ENCODE measurements around the gene TBC1D13.
A peak's percentile ranks its signal among the peaks of the same experiment; 100 is the strongest.
"Not testable (repeated sequence)": the region's sequence is repeated elsewhere in the genome, so short reads cannot be mapped to it uniquely, and the experiment has no call there.

TBC1D13 gene

DNA sequence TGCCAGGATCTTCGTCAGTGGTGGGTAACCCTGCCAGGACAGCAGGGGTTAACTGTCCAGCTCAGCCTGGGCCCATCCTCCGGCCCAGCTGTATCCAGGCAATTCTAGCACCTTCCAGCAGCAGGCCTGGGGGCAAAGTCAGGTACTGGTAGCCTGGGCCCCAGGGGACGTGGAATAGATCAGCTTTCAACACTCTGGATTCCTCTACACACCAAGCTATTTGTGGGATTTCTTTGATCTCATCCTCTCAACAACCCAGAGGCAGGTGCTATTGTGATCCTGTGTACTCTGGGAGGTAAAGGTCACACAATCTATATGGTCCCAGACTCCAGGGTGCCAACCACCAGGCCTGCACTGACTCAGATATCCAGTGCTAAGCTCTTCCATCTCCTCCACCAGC, 51.3 kb downstream of the TBC1D13 start:
- FAIRE-seq (no peak), DNase-seq (ENCODE audit: insufficient read length, low spot score) (no peak)
- no peak for TF ChIP-seq CTCF (IDR thresholded peaks at IDR 0.05; ENCODE audit: insufficient read depth, missing control alignments)

GRCh38 chr9:128840524-128840923, 53.5 kb downstream of the TBC1D13 start:
- no peak for FAIRE-seq
- no peak for DNase-seq (ENCODE audit: insufficient read length, low spot score)

DNA sequence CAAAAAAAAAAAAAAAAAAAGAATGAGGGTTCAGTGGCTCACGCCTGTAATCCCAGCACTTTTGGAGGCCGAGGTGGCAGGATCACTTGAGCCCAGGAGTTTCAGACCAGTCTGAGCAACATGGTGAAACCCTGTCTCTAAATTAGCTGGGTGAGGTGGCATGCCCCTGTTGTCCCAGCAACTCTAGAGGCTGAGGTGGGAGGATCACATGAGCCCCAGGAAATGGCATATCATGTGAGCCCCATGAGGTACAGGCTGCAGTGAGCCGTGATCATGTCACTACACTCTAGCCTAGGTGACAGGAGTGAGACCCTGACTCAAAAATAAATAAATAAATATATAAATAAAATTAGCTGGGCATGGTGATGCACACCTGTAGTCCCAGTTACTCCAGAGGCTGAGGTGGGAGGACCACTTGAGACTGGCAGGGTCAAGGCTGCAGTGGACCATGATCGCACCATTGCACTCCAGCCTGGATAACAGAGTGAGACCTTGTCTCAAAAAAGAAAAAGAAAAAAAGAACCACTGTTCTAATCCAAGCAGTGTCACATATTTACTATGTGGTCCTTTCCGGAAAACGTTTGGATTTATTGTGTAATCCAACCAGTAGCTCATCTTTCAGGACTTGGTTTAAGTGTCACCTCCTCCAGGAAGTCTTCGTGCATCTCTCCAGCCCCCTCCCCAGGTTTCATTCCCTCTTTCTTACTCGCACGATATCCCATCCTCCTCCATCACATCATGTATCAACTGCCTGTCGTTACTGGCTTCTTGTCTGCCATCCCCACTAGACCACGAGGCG, 54.8 kb downstream of the TBC1D13 start:
- no peak for FAIRE-seq
- no peak for TF ChIP-seq CTCF (IDR thresholded peaks at IDR 0.05; ENCODE audit: insufficient read depth, missing control alignments)
- DNase-seq (ENCODE audit: insufficient read length, low spot score), result no peak

More at GRCh38 chr9:128840524-128840923, 53.5 kb downstream of the TBC1D13 start:
- no peak for TF ChIP-seq CTCF (IDR thresholded peaks at IDR 0.05; ENCODE audit: insufficient read depth, missing control alignments)

DNA sequence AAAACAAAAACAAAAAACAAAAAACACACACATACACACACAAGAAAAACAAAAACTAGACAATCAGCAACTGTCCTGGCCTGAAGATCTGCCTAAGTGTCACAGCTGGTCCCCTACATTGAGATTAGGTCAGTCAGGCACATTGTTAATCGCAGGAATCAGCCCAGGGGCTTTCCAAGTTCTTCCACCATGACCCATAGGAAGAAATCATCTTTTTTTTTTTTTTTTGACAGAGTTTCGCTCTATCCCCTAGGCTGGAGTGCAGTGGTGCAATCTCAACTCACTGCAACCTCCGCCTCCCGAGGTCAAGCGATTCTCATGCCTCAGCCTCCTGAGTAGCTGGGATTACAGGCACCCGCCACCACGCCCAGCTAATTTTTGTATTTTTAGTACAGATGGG, 56.1 kb downstream of the TBC1D13 start:
- not testable (repeated sequence) for DNase-seq (ENCODE audit: insufficient read length, low spot score); FAIRE-seq

- DNase-seq (ENCODE audit: insufficient read length, low spot score) (peak; percentile 52), FAIRE-seq (no peak)
- peak; percentile 4 for TF ChIP-seq CTCF (IDR thresholded peaks at IDR 0.05; ENCODE audit: insufficient read depth, missing control alignments)
Measured at GRCh38 chr9:128845186-128845931, 58.3 kb downstream of the TBC1D13 start.

DNA sequence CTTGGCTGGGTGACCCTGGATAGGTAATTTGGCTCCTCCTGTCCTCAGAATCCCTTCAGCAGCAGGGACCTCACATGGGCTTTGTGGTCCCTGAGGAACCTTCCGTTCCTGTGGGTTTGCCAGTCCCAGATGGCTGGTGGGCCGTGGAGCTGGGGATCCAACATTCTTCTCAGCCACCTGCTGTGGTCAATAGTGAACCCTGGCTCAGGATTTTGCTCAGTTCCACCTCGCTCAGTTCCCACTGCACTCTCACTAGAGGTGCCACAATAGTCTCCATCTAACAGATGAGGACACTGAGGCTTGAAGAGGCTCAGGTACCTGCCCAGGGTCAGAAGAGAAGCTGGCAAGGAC, 59.6 kb downstream of the TBC1D13 start:
- FAIRE-seq, result no peak
- no peak for TF ChIP-seq CTCF (IDR thresholded peaks at IDR 0.05; ENCODE audit: insufficient read depth, missing control alignments)
- no peak for DNase-seq (ENCODE audit: insufficient read length, low spot score)

- DNase-seq (ENCODE audit: insufficient read length, low spot score) (no peak), FAIRE-seq (no peak)
- no peak for TF ChIP-seq CTCF (IDR thresholded peaks at IDR 0.05; ENCODE audit: insufficient read depth, missing control alignments)
Measured at GRCh38 chr9:128847803-128848202, 60.8 kb downstream of the TBC1D13 start.

DNA sequence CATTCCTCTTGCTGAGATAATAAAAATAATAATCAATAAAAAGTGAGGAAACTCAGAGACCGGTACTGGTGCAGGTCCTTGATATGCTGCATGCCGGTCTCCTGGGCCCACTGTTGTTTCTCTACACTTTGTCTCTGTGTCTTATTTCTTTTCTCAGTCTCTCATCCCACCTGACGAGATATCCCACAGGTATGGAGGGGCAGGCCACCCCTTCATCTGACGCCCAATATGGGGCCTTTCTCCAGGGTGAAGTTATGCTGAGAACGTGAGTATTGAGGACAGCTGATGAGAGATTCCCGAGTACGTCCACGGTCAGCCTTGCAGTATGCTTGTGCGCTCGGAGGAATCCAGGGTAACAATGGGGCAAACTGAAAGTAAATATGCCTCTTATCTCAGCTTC, 64.0 kb downstream of the TBC1D13 start:
- not testable (repeated sequence) for FAIRE-seq; DNase-seq (ENCODE audit: insufficient read length, low spot score)
